HCT116 (cell line): ENCODE measurements around the gene KPNA2. TPM values are rescaled to one million over a fixed set of nuclear protein-coding genes. Genes with fewer than 3 reads are reported as not detected.

Experiments used
- ATAC-seq: fragments of 200-7000 bp; cut with Tn5 transposase; 2 replicates; pipeline ENCODE4 v1.9.1; 2020; ENCODE audit warnings: mild to moderate bottlenecking, moderate library complexity
- BruUV-seq: library from RNA; stranded (reverse); fragments of 400-500 nt; replicated peaks from 2 replicates; lab custom pipeline; 2021; lab: Mats Ljungman, UMichigan
- CTCF ChIA-PET: fragments of 300-600 bp; sonication (Branson Sonifier 250); formaldehyde crosslinking; loops from one replicate; lab custom pipeline; 2021; ENCODE audit warnings: antibody characterized with exemption; lab: Charles Lee
- POLR2A ChIA-PET: fragments of 300-600, 350-600 bp; sonication (Branson Sonifier 250); formaldehyde crosslinking; loops from one replicate; lab custom pipeline; 2021; ENCODE audit warnings: antibody characterized with exemption; lab: Charles Lee
- RAD21 ChIA-PET, 2 experiments: fragments of 300-600 bp; sonication (Branson Sonifier 250); formaldehyde crosslinking; loops; one replicate each; lab custom pipeline; 2023; ENCODE audit warnings: low total read pairs in 2 of 2; ENCODE audit not compliant: uncharacterized antibody in 2 of 2, unreplicated experiment in 2 of 2, low non-redundant PET in 1 of 2; lab: Charles Lee
- DNase-seq: peaks from one replicate; pipeline ENCODE4 v3.0.0-alpha.2; 2010; ENCODE audit warnings: low read depth, low spot score
- H2AFZ ChIP-seq: fragments of 200-600 bp; shearing (Covaris generic), sonication (generic); 2 replicates; pipeline ENCODE4 v1.6.1; 2017; ENCODE audit warnings: low read depth, mixed run types, mixed read lengths, antibody characterized with exemption, low read length; ENCODE audit not compliant: poor library complexity, severe bottlenecking
- H3K27ac ChIP-seq: 2 replicates; pipeline ENCODE4 v1.5.1; 2012; ENCODE audit warnings: low read depth, low read length
- H3K27me3 ChIP-seq: fragments of 200-600 bp; sonication (generic); 2 replicates; pipeline ENCODE4 v1.6.1; 2016; ENCODE audit warnings: mixed run types, low read length, mixed read lengths; ENCODE audit not compliant: insufficient read depth
- H3K36me3 ChIP-seq, 2 experiments: fragments of 200-500 bp in 1 of 2; fragments of 200-600 bp in 1 of 2; sonication (Bioruptor generic) in 1 of 2; sonication (generic) in 1 of 2; 2 replicates each; pipeline versions ENCODE4 v1.5.1 to v1.6.1; 2014 to 2016; ENCODE audit warnings: low read length in 2 of 2, inconsistent platforms in 1 of 2, mixed read lengths in 1 of 2, mixed run types in 1 of 2; ENCODE audit not compliant: insufficient read depth in 2 of 2, control insufficient read depth in 1 of 2
- H3K4me1 ChIP-seq, 2 experiments: fragments of 200-600 bp in 1 of 2; sonication (generic) in 1 of 2; 2 replicates each; pipeline versions ENCODE4 v1.5.1 to v1.6.1; 2012 to 2017; ENCODE audit warnings: low read length in 2 of 2, inconsistent platforms in 1 of 2, mild to moderate bottlenecking in 1 of 2, mixed read lengths in 1 of 2, mixed run types in 1 of 2, moderate library complexity in 1 of 2; ENCODE audit not compliant: insufficient read depth in 2 of 2, control insufficient read depth in 1 of 2
- H3K4me2 ChIP-seq: fragments of 200-600 bp; sonication (generic); 2 replicates; pipeline ENCODE4 v1.6.1; 2017; ENCODE audit warnings: mixed run types, low read length, mixed read lengths
- H3K4me3 ChIP-seq, 2 experiments: fragments of 200-600 bp in 1 of 2; sonication (generic) in 1 of 2; replicated peaks in 1 of 2; 2 replicates each; pipeline ENCODE4 v1.5.1; 2011 to 2016; ENCODE audit warnings: low read length in 2 of 2, control low read depth in 1 of 2, low read depth in 1 of 2, mild to moderate bottlenecking in 1 of 2, mixed read lengths in 1 of 2, mixed run types in 1 of 2
- H3K79me2 ChIP-seq: fragments of 200-600 bp; sonication (generic); 2 replicates; pipeline ENCODE4 v1.6.1; 2017; ENCODE audit warnings: mild to moderate bottlenecking, mixed run types, low read length, moderate library complexity, mixed read lengths; ENCODE audit not compliant: insufficient read depth
- H3K9ac ChIP-seq: fragments of 200-600 bp; sonication (generic); 2 replicates; pipeline ENCODE4 v1.6.1; 2016; ENCODE audit warnings: low read length, mixed read lengths
- H3K9me2 ChIP-seq: fragments of 200-600 bp; sonication (generic), shearing (Covaris generic); 2 replicates; pipeline ENCODE4 v1.6.1; 2017; ENCODE audit warnings: mixed run types, mild to moderate bottlenecking, moderate library complexity; ENCODE audit not compliant: insufficient read depth
- H3K9me3 ChIP-seq, 2 experiments: fragments of 200-500 bp in 1 of 2; fragments of 200-600 bp in 1 of 2; sonication (Bioruptor generic) in 1 of 2; sonication (generic) in 1 of 2; 2 replicates each; pipeline ENCODE4 v1.6.1; 2014 to 2017; ENCODE audit warnings: low read length in 2 of 2, mixed read lengths in 2 of 2, inconsistent platforms in 1 of 2, low read depth in 1 of 2, mild to moderate bottlenecking in 1 of 2, mixed run types in 1 of 2, moderate library complexity in 1 of 2; ENCODE audit not compliant: control insufficient read depth in 1 of 2, insufficient read depth in 1 of 2
- H4K20me1 ChIP-seq: fragments of 200-600 bp; sonication (generic), shearing (Covaris generic); 2 replicates; pipeline ENCODE4 v1.6.1; 2017; ENCODE audit warnings: mixed run types, mild to moderate bottlenecking, moderate library complexity; ENCODE audit not compliant: insufficient read depth
- CBX3 ChIP-seq: IDR thresholded peaks from 2 replicates; pipeline ENCODE4 v1.6.1; 2012; ENCODE audit warnings: low read depth
- CEBPB ChIP-seq: IDR thresholded peaks from 2 replicates; pipeline ENCODE4 v1.6.1; 2012; ENCODE audit warnings: low read depth
- EGR1 ChIP-seq: IDR thresholded peaks from 2 replicates; pipeline ENCODE4 v1.6.1; 2012; ENCODE audit warnings: low read depth
- EZH2 ChIP-seq: fragments of 200-600 bp; sonication (generic); IDR thresholded peaks from 2 replicates; pipeline ENCODE4 v1.6.1; 2017; ENCODE audit warnings: antibody characterized with exemption, mixed run types
- EZH2phosphoT487 ChIP-seq: fragments of 200-600 bp; IDR thresholded peaks from 2 replicates; pipeline ENCODE4 v1.6.1; 2018; ENCODE audit warnings: antibody characterized with exemption, borderline replicate concordance
- FOSL1 ChIP-seq: IDR thresholded peaks from 2 replicates; pipeline ENCODE4 v1.6.1; 2012; ENCODE audit warnings: low read depth
- JUND ChIP-seq: IDR thresholded peaks from 2 replicates; pipeline ENCODE4 v1.6.1; 2012
- MAX ChIP-seq: IDR thresholded peaks from 2 replicates; pipeline ENCODE4 v1.6.1; 2012
- POLR2A ChIP-seq: IDR thresholded peaks from 2 replicates; pipeline ENCODE4 v1.7.0; 2011; ENCODE audit warnings: borderline replicate concordance; ENCODE audit not compliant: insufficient read depth, insufficient read length; ENCODE audit errors: extremely low read depth
- RAD21 ChIP-seq: IDR thresholded peaks from 2 replicates; pipeline ENCODE4 v1.6.1; 2012; ENCODE audit warnings: low read depth, mild to moderate bottlenecking
- SIN3A ChIP-seq: IDR thresholded peaks from 2 replicates; pipeline ENCODE4 v1.6.1; 2012; ENCODE audit warnings: low read depth
- SP1 ChIP-seq: IDR thresholded peaks from 2 replicates; pipeline ENCODE4 v1.6.1; 2012; ENCODE audit warnings: low read depth
- YY1 ChIP-seq: IDR thresholded peaks from 2 replicates; pipeline ENCODE4 v1.6.1; 2011; ENCODE audit warnings: low read length, low read depth, moderate library complexity, mild to moderate bottlenecking; ENCODE audit not compliant: insufficient replicate concordance; ENCODE audit errors: extremely low read depth
- ZNF274 ChIP-seq: fragments of 200-500 bp; sonication (Bioruptor generic); IDR thresholded peaks from 2 replicates; pipeline ENCODE4 v1.6.1; 2014; ENCODE audit warnings: mild to moderate bottlenecking, low read depth, low read length, inconsistent platforms
- intact Hi-C: fragments of 100-400 bp; cut with micrococcal nuclease; formaldehyde crosslinking; loops from 2 replicates; pipeline ENCODE4 v1.10.0; 2022
- total RNA-seq: library from RNA; stranded (reverse); gene quantifications from one replicate; pipeline ENCODE4 v1.2.1, GENCODE V29; 2021; ENCODE audit not compliant: unreplicated experiment
- TF ChIP-seq, protein P1 (sequence below): IDR thresholded peaks from 2 replicates; pipeline ENCODE4 v1.6.1; 2011; ENCODE audit warnings: mild to moderate bottlenecking, low read length, moderate library complexity; ENCODE audit not compliant: insufficient replicate concordance; ENCODE audit errors: extremely low read depth
- TF ChIP-seq, protein P2 (sequence below), 3 experiments: fragments of 200-600 bp in 1 of 3; sonication (generic) in 1 of 3; IDR thresholded peaks in 2 of 3; conservative IDR thresholded peaks in 1 of 3; 2 replicates each; pipeline ENCODE4 v1.5.1; 2012 to 2017; ENCODE audit warnings: low read depth in 2 of 3, low read length in 2 of 3, antibody characterized with exemption in 1 of 3, borderline replicate concordance in 1 of 3, control low read depth in 1 of 3, mild to moderate bottlenecking in 1 of 3, mixed read lengths in 1 of 3, mixed run types in 1 of 3, moderate library complexity in 1 of 3; ENCODE audit not compliant: insufficient read depth in 1 of 3

KPNA2 gene
- total RNA-seq, 1 experiment from 2014 or later = 330 TPM

GRCh38 chr17:68035523-68036303 lies at the start of gene KPNA2 (continued):
- TF ChIP-seq, protein P1, sequence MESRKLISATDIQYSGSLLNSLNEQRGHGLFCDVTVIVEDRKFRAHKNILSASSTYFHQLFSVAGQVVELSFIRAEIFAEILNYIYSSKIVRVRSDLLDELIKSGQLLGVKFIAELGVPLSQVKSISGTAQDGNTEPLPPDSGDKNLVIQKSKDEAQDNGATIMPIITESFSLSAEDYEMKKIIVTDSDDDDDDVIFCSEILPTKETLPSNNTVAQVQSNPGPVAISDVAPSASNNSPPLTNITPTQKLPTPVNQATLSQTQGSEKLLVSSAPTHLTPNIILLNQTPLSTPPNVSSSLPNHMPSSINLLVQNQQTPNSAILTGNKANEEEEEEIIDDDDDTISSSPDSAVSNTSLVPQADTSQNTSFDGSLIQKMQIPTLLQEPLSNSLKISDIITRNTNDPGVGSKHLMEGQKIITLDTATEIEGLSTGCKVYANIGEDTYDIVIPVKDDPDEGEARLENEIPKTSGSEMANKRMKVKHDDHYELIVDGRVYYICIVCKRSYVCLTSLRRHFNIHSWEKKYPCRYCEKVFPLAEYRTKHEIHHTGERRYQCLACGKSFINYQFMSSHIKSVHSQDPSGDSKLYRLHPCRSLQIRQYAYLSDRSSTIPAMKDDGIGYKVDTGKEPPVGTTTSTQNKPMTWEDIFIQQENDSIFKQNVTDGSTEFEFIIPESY = peak; percentile 95
- TF ChIP-seq SIN3A (peak; percentile 99), MAX (peak; percentile 96), ZNF274 (no peak)

GRCh38 chr17:67990909-67991308 lies 44.6 kb upstream of the KPNA2 start:
- POLR2A ChIA-PET = no interaction called here
- intact Hi-C loops = loop anchor here (5.0 kb wide), 1 partner anchor 111 kb away; no protein-coding TSS in a partner anchor

More at GRCh38 chr17:67990909-67991308, 44.6 kb upstream of the KPNA2 start:
- no peak overlapping the region for H3K27ac ChIP-seq
- H3K79me2 ChIP-seq = peaks cover 15% of the 10 kb centered on the region
- no peak for ATAC-seq
- no peaks in the 10 kb centered on the region for H4K20me1 ChIP-seq
- no peak overlapping the region for H2AFZ ChIP-seq
- no peaks in the 10 kb centered on the region for H3K27me3 ChIP-seq
- peaks cover 9 to 27% of the 10 kb centered on the region in 2 experiments for H3K4me1 ChIP-seq
- no peak for TF ChIP-seq EGR1
- no peak for TF ChIP-seq EZH2
- TF ChIP-seq SIN3A = no peak
- no peak for TF ChIP-seq CEBPB
- TF ChIP-seq MAX = no peak
- no peak for TF ChIP-seq POLR2A
- no peak for TF ChIP-seq SP1
- TF ChIP-seq JUND = no peak
- no peak for TF ChIP-seq FOSL1
- no peak for TF ChIP-seq EZH2phosphoT487
- TF ChIP-seq, protein P2, sequence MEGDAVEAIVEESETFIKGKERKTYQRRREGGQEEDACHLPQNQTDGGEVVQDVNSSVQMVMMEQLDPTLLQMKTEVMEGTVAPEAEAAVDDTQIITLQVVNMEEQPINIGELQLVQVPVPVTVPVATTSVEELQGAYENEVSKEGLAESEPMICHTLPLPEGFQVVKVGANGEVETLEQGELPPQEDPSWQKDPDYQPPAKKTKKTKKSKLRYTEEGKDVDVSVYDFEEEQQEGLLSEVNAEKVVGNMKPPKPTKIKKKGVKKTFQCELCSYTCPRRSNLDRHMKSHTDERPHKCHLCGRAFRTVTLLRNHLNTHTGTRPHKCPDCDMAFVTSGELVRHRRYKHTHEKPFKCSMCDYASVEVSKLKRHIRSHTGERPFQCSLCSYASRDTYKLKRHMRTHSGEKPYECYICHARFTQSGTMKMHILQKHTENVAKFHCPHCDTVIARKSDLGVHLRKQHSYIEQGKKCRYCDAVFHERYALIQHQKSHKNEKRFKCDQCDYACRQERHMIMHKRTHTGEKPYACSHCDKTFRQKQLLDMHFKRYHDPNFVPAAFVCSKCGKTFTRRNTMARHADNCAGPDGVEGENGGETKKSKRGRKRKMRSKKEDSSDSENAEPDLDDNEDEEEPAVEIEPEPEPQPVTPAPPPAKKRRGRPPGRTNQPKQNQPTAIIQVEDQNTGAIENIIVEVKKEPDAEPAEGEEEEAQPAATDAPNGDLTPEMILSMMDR (IDR thresholded peaks at IDR 0.05 in 2 of 3, conservative IDR thresholded peaks at IDR 0.05 in 1 of 3; ENCODE audit: borderline replicate concordance in 1 of 3, insufficient read depth in 1 of 3, low read depth in 2 of 3, low read length in 2 of 3) = no peak
- TF ChIP-seq RAD21 = no peak
- no peak for TF ChIP-seq CBX3
- TF ChIP-seq YY1 = no peak
- TF ChIP-seq, all 23 proteins: peak for 0
- H3K4me2 ChIP-seq = no peak overlapping the region
- no peaks in the 10 kb centered on the region for H3K9me2 ChIP-seq
- BruUV-seq = no TSS peak
- RAD21 ChIA-PET = no interaction called here
- H3K9ac ChIP-seq = no peak overlapping the region
- H3K36me3 ChIP-seq = peaks cover 0 to 3% of the 10 kb centered on the region in 2 experiments; a peak in 1 of 4 replicates
- H3K4me3 ChIP-seq = no peak overlapping the region
- H3K9me3 ChIP-seq = no peaks in the 10 kb centered on the region
- DNase-seq = no peak
- CTCF ChIA-PET = no interaction called here
